Adrenal gland (tissue), 5 donors: ENCODE data around the gene OSGEPL1.
"Not testable (repeated sequence)": the region's sequence is repeated elsewhere in the genome, so short reads cannot be mapped to it uniquely, and the experiment has no call there.

ENCODE experiments used
- POLR2A ChIP-seq, 2 donors: fragments of 450-650 bp; IDR thresholded peaks; one replicate each; pipeline ENCODE4 v1.6.1; 2017; ENCODE audit warnings: antibody characterized with exemption in 2 of 2, mild to moderate bottlenecking in 2 of 2, moderate library complexity in 1 of 2
- TF ChIP-seq, protein P1 (sequence below), 6 experiments: fragments of 450-650 bp in 4 of 6; fragments of 200-600 bp in 2 of 6; sonication (generic) in 1 of 6; IDR thresholded peaks; 1 replicate in 5 of 6; 2 replicates in 1 of 6; pipeline versions ENCODE4 v1.5.1 to v1.8.0; 2016 to 2021; ENCODE audit warnings: antibody characterized with exemption in 6 of 6, mild to moderate bottlenecking in 2 of 6, moderate library complexity in 1 of 6
- donor health status: DM: no; HTN: no; CAD: no.

- TF ChIP-seq, protein P1, sequence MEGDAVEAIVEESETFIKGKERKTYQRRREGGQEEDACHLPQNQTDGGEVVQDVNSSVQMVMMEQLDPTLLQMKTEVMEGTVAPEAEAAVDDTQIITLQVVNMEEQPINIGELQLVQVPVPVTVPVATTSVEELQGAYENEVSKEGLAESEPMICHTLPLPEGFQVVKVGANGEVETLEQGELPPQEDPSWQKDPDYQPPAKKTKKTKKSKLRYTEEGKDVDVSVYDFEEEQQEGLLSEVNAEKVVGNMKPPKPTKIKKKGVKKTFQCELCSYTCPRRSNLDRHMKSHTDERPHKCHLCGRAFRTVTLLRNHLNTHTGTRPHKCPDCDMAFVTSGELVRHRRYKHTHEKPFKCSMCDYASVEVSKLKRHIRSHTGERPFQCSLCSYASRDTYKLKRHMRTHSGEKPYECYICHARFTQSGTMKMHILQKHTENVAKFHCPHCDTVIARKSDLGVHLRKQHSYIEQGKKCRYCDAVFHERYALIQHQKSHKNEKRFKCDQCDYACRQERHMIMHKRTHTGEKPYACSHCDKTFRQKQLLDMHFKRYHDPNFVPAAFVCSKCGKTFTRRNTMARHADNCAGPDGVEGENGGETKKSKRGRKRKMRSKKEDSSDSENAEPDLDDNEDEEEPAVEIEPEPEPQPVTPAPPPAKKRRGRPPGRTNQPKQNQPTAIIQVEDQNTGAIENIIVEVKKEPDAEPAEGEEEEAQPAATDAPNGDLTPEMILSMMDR (IDR thresholded peaks at IDR 0.05), result not testable (repeated sequence)
- TF ChIP-seq POLR2A (IDR thresholded peaks at IDR 0.05), result not testable (repeated sequence)
Measured at GRCh38 chr2:189717593-189717992, 45.0 kb downstream of the OSGEPL1 start.
